ENCODE data around the gene KAZN.

The KAZN gene

GRCh38 chr1:15068997-15069396, 470.5 kb downstream of the KAZN start:
- TF ChIP-seq POLR2A (IDR thresholded peaks at IDR 0.05; ENCODE audit: low read depth, low read length), result no peak
- FAIRE-seq, result no peak
- DNase-seq (ENCODE audit: insufficient read length, low spot score), result no peak

- FAIRE-seq (no peak), DNase-seq (ENCODE audit: insufficient read length, low spot score) (no peak)
- TF ChIP-seq POLR2A (IDR thresholded peaks at IDR 0.05; ENCODE audit: low read depth, low read length), result no peak
These were observed 471.8 kb downstream of the KAZN start for GRCh38 chr1:15070145-15070748.

GRCh38 chr1:15071936-15072335, 473.5 kb downstream of the KAZN start:
- TF ChIP-seq POLR2A (IDR thresholded peaks at IDR 0.05; ENCODE audit: low read depth, low read length), result no peak
- FAIRE-seq (no peak), DNase-seq (ENCODE audit: insufficient read length, low spot score) (no peak)

GRCh38 chr1:15073799-15074308, 475.4 kb downstream of the KAZN start:
- DNase-seq (ENCODE audit: insufficient read length, low spot score), result no peak
- TF ChIP-seq POLR2A (IDR thresholded peaks at IDR 0.05; ENCODE audit: low read depth, low read length), result no peak
- no peak for FAIRE-seq

- DNase-seq (ENCODE audit: insufficient read length, low spot score) (no peak), FAIRE-seq (no peak)
- TF ChIP-seq POLR2A (IDR thresholded peaks at IDR 0.05; ENCODE audit: low read depth, low read length), result no peak
These were observed 476.7 kb downstream of the KAZN start for GRCh38 chr1:15075175-15075574.

- no peak for TF ChIP-seq POLR2A (IDR thresholded peaks at IDR 0.05; ENCODE audit: low read depth, low read length)
- FAIRE-seq (no peak), DNase-seq (ENCODE audit: insufficient read length, low spot score) (no peak)
These were observed 477.3 kb downstream of the KAZN start for GRCh38 chr1:15075817-15076216.

GRCh38 chr1:15076807-15077206, 478.3 kb downstream of the KAZN start:
- TF ChIP-seq POLR2A (IDR thresholded peaks at IDR 0.05; ENCODE audit: low read depth, low read length), result no peak
- no peak for FAIRE-seq
- no peak for DNase-seq (ENCODE audit: insufficient read length, low spot score)

GRCh38 chr1:15077384-15077783, 478.9 kb downstream of the KAZN start:
- DNase-seq (ENCODE audit: insufficient read length, low spot score), result no peak
- no peak for FAIRE-seq
- TF ChIP-seq POLR2A (IDR thresholded peaks at IDR 0.05; ENCODE audit: low read depth, low read length), result no peak

GRCh38 chr1:15080328-15081007, 482.0 kb downstream of the KAZN start:
- no peak for TF ChIP-seq POLR2A (IDR thresholded peaks at IDR 0.05; ENCODE audit: low read depth, low read length)
- no peak for FAIRE-seq
- DNase-seq (ENCODE audit: insufficient read length, low spot score), result no peak

GRCh38 chr1:15081102-15081501, 482.6 kb downstream of the KAZN start:
- no peak for FAIRE-seq
- no peak for DNase-seq (ENCODE audit: insufficient read length, low spot score)
- TF ChIP-seq POLR2A (IDR thresholded peaks at IDR 0.05; ENCODE audit: low read depth, low read length), result no peak

GRCh38 chr1:15083578-15083977, 485.1 kb downstream of the KAZN start:
- DNase-seq (ENCODE audit: insufficient read length, low spot score) (no peak), FAIRE-seq (no peak)
- no peak for TF ChIP-seq POLR2A (IDR thresholded peaks at IDR 0.05; ENCODE audit: low read depth, low read length)

- FAIRE-seq, result no peak
- DNase-seq (ENCODE audit: insufficient read length, low spot score), result no peak
- TF ChIP-seq POLR2A (IDR thresholded peaks at IDR 0.05; ENCODE audit: low read depth, low read length), result no peak
These were observed 489.9 kb downstream of the KAZN start for GRCh38 chr1:15088281-15088971.

- no peak for FAIRE-seq
- no peak for TF ChIP-seq POLR2A (IDR thresholded peaks at IDR 0.05; ENCODE audit: low read depth, low read length)
- DNase-seq (ENCODE audit: insufficient read length, low spot score), result no peak
These were observed 490.9 kb downstream of the KAZN start for GRCh38 chr1:15089258-15089992.

GRCh38 chr1:15090373-15090772, 491.9 kb downstream of the KAZN start:
- no peak for TF ChIP-seq POLR2A (IDR thresholded peaks at IDR 0.05; ENCODE audit: low read depth, low read length)
- FAIRE-seq (no peak), DNase-seq (ENCODE audit: insufficient read length, low spot score) (no peak)

All from H54 (cell line).